ENCODE measurements around the gene RNF141. TPM values are rescaled to one million over a fixed set of nuclear protein-coding genes. Genes with fewer than 3 reads are reported as not detected.

Gene RNF141
- polyA plus RNA-seq, 3 donors = 32.8 to 44.6 (median 37.7) TPM

GRCh38 chr11:10499874-10500601 lies 40.9 kb downstream of the RNF141 start:
- DNase-seq = no peak

DNA sequence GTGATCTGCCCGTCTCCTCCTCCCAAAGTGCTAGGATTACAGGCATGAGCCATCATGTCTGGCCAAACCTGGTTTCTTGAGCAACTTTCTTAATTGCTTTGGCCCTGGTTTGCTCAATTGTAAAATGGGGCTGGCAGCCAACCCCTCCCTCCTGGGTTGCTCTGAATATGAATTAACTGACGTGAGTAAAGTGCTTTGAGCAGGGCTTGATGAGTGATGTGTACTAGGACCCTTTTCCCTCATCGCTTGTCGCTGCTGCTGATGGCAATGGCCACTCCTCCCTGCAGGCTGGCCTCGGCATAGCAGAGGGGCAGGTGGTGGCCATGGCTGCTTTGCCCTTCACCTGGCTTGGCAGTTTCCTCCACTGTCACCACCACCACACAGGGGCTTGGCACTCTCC lies 41.5 kb downstream of the RNF141 start:
- no peak for DNase-seq

DNA sequence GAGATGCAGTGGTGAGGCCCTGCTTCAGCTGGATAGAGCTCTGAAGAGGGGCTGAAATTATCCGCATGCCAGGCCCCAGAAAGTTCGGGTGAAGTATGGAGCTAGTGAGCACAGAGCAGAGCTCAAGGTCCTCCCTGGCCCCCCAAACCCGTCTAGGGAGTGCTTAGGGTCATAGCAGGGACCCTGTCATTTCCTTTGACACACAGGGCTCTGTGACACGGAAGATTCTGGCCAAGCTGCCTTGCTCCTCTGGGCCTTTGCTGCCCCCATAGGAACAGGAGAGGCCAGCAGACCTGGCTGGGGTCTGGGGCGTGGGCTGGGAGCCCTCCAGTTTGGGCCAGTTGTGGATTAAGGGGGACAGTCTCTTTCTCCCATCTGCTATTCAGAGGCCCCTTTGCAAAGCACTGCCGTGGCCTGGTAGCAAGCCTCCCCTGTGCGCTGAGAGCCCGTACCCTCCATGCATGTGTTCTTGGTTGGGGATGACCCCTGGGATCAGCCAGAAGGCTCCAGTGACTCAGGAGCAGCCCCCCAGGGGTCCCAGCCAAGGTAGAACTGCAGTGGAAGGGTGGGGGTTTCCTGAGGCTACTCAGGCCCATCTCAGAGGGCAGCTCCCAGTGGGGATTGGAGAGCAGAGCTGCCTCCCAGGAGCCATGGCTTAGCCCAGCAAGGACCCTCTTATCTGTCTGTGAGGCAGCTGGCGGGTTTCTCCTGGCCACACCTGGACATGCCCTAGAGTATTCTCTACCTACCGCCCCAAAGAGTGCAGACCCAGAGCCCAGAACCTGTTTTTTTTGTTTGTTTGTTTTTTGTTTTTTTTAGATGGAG lies 42.3 kb downstream of the RNF141 start:
- DNase-seq = no peak

DNA sequence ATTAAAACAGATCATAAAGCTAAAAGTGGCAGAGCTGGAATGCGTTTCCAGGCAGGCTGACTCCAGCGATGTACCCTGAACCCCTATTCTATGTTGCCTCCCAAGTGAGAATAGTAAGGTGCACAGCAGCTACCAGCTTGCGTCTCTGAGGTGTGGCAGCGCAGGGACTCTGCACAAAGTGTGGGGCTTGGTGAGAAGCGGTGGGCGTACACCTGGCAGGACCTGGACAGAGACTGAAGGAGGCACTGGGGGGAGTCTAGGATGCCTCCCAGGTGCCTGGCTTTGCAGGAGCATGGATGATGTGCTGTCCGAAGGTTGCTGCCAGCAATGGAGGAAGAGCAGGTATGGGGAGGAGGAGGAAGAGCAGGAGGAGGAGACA lies 43.0 kb downstream of the RNF141 start:
- no peak for DNase-seq

DNA sequence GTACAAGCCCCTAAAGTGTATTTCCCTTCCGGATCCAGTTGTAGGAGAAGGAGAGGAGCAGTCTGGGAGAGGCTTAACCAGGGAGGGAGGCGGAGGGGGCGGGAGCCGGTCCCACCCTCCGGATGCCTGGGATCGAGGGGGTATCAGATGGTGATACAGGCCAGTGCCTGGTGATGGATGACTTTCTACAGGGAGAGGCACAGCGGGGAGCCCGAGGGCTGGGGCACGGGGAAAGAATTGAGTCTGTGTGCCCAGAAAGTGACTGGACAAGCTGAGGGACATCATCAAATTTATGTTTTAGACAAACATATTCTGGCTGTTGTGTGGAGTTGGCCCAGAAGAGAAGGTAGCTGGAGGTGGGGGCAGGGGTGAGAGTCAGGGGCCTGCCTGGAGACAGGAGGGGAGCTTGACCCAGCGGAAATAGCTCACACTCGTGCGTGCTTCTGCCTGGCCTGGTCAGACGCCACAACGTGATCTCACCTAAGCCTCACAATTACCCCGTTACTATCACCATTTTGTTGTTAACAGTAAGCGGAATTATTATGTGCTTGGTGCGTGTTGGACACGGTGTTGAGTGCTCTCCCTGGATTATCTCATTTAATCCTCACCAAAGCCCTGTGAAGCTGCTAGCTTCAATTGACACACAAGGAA lies 43.5 kb downstream of the RNF141 start:
- peak; percentile 8 for DNase-seq

GRCh38 chr11:10496296-10496936 lies 44.6 kb downstream of the RNF141 start:
- no peak for DNase-seq

GRCh38 chr11:10495464-10495786 lies 45.6 kb downstream of the RNF141 start:
- no peak for DNase-seq

DNA sequence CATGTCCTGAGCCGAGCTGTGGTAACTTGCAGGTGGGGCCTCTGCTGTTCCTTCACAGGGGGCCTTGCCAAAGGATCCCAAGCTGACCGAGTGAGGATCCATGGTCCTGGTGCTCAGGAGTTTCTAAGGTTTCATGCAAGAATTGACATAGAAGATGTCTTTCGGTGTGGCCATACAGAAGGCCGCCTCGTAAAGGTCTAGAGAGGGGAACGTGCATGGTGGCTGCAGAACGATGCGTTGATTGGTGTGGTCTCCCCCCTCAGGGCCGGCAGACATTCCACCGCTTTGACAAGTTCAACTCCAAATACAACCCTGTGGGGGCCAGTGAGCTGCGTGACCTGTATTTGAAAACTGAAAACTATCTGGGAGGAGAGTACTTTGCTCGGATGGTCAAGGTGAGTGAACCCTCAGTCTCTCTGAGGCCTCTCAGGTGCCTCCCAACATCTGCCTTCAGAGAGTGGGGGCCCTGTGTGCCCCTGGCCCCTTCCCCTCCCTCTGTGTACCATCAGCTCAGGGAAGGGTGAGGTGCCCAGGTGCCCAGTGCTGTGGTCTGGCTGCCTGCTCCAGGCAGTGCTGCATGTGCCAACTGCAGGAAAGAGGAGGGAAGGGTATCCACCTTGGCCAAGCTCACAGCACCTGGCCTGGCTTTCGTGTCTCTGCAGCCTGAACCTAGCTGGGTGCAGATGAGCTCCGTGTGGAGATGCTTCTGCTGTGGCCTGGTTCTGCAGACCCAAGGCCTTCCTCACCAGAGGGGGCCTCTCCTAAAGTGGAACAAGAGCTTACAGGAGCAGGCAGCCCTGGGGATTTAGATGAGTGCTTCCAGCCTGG lies 46.1 kb downstream of the RNF141 start:
- DNase-seq = no peak

- peak; percentile 19 for DNase-seq
Measured at GRCh38 chr11:10493041-10493663, 47.8 kb downstream of the RNF141 start.

GRCh38 chr11:10492084-10492483 lies 48.9 kb downstream of the RNF141 start:
- DNase-seq = no peak

DNA sequence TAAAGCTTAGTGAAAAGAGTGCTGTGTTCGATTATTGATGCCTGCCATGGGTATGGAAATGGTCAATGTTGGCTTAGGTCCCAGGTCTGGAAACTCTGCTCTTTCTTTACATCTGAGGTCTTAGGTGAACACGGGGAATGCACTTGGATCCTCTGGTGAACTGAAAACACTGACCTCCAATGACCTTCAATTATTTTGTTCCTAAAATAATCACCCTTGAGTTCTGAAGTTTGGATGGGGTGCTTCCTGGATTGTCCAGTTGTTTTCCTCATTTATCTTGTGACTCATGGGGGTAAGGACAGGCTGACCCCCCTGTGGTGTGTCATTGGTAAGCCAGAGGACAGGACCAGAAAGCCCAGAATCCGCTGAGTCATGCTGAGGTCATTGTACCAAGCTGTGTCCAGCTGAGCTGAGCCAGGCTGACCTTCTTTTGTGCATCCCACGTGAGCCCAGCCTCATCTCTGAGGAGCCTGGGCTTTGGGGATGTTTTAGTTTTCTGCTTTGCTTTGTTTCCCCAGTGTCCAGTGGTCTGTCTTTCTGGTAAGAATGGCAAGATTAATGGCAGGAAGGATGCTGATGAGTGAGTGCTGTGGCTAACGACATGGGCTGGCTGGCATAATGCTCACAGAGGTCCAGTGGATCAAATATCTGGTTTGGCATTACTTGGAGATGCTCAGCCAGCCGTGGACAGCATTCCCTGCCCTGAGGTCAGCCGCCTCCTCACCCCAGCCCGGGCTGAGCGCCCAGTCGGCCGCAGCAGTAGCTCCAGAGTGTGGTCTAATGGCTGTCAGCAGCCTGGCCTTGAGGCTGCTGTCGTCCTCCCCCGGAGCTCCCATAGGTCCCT lies 50.4 kb downstream of the RNF141 start:
- peak; percentile 45 for DNase-seq

- no peak for DNase-seq
Measured at GRCh38 chr11:10490032-10490397, 51.0 kb downstream of the RNF141 start.

DNA sequence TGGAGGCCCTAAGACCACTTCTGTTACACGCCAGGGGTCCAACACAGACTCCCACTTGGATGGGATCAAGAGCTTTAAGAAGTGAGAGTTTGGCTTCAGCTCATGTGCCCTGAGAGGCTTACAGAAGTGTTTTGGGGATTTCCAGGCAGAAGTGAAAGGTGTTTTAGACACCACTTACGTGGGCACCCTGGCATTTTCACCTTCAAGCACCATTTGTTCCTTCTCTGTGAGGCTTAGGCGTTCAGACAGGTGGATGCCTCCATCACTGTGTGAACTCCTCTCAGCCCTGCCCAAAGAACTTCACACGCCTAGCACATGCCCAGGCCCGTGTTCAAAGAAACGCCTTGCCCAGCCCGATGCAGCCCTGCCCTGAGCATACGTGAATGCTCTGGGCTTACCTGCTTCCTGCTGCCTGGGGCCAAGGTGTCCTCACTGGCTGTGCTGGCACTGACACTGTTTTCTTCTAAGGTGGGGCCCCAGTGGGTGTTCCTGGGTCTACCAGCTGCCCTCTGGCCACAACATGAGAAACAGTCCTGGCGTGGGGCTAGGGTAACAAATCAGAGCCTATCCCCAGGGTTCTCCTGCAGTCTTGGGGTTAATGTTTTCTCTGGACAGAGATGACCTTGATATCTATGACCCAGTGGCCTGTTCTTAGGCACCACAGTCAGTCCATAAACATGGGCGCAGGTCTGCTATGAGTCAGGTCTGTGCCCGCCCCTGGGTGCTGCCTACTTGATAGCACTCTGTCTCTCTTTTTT lies 51.9 kb downstream of the RNF141 start:
- DNase-seq = no peak

- no peak for DNase-seq
Measured at GRCh38 chr11:10488121-10488933, 52.7 kb downstream of the RNF141 start.

- DNase-seq = no peak
Measured at GRCh38 chr11:10487002-10487647, 53.9 kb downstream of the RNF141 start.

GRCh38 chr11:10486161-10486840 lies 54.7 kb downstream of the RNF141 start:
- no peak for DNase-seq

- no peak for DNase-seq
Measured at GRCh38 chr11:10485646-10486045, 55.3 kb downstream of the RNF141 start.
